Epidermal melanocyte (primary cell): ENCODE data around the gene CFAP44.
"Not testable (repeated sequence)": the region's sequence is repeated elsewhere in the genome, so short reads cannot be mapped to it uniquely, and the experiment has no call there.

Source experiments
- DNase-seq: peaks from one replicate; pipeline ENCODE4 v3.0.0; 2011; ENCODE audit warnings: low spot score; ENCODE audit not compliant: insufficient read length

CFAP44 gene

GRCh38 chr3:113441051-113441770 lies at the start of gene CFAP44:
Gene CFAP44, minus strand, starts transcription at chr3:113441493. Its CDS starts 7,829 bp downstream, at chr3:113433664.
- DNase-seq = peak; percentile 77

- no peak for DNase-seq
Measured at GRCh38 chr3:113485161-113485609, 43.9 kb upstream of the CFAP44 start.

- no peak for DNase-seq
Measured at GRCh38 chr3:113468539-113468938, 27.2 kb upstream of the CFAP44 start.

- no peak for DNase-seq
Measured at GRCh38 chr3:113461488-113461887, 20.2 kb upstream of the CFAP44 start.

- DNase-seq = not testable (repeated sequence)
Measured at GRCh38 chr3:113458554-113458953, 17.3 kb upstream of the CFAP44 start.

- no peak for DNase-seq
Measured at GRCh38 chr3:113455446-113455845, 14.2 kb upstream of the CFAP44 start.

GRCh38 chr3:113454630-113455029 lies 13.3 kb upstream of the CFAP44 start:
- DNase-seq = no peak

GRCh38 chr3:113454057-113454456 lies 12.8 kb upstream of the CFAP44 start:
- no peak for DNase-seq

- DNase-seq = no peak
Measured at GRCh38 chr3:113450911-113451310, 9.6 kb upstream of the CFAP44 start.

- DNase-seq = no peak
Measured at GRCh38 chr3:113439606-113440005, 1.7 kb downstream of the CFAP44 start.

- DNase-seq = no peak
Measured at GRCh38 chr3:113438224-113438623, 3.1 kb downstream of the CFAP44 start.

- no peak for DNase-seq
Measured at GRCh38 chr3:113437411-113437810, 3.9 kb downstream of the CFAP44 start.

- no peak for DNase-seq
Measured at GRCh38 chr3:113436809-113437208, 4.5 kb downstream of the CFAP44 start.

GRCh38 chr3:113431811-113432210 lies 9.5 kb downstream of the CFAP44 start:
- no peak for DNase-seq

GRCh38 chr3:113428581-113428980 lies 12.7 kb downstream of the CFAP44 start:
- no peak for DNase-seq

- no peak for DNase-seq
Measured at GRCh38 chr3:113423699-113424098, 17.6 kb downstream of the CFAP44 start.

- no peak for DNase-seq
Measured at GRCh38 chr3:113421082-113421481, 20.2 kb downstream of the CFAP44 start.

- no peak for DNase-seq
Measured at GRCh38 chr3:113409676-113410075, 31.6 kb downstream of the CFAP44 start.

- DNase-seq = no peak
Measured at GRCh38 chr3:113405180-113405579, 36.1 kb downstream of the CFAP44 start.

GRCh38 chr3:113404637-113405036 lies 36.7 kb downstream of the CFAP44 start:
- no peak for DNase-seq
